ENCODE data around the gene UNC93B1. TPM values are rescaled to one million over a fixed set of nuclear protein-coding genes. Genes with fewer than 3 reads are reported as not detected.

UNC93B1 gene
- total RNA-seq, 1 donor from 2014 or later, result 26.0 TPM

DNA sequence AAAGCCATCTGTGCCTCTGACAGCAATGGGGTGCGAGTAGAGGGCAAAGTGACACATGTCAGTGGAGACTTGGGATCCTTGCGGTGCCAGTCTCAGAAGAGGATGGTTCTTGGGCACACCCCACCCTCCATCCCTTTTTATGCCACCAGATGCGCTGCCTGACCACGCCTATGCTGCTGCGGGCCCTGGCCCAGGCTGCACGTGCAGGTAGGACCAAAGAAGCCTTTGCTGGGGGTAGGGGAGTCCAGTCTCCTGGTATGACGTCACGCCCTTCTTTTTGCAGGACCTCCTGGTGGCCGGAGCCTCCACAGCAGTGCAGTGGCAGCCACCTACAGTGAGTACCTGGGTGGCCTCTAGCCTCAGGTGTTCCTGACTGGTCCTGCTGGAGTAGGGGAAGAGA, 28.1 kb upstream of the UNC93B1 start:
- Mint-ChIP-seq H3K27me3 (ENCODE audit: unreplicated experiment) (no peaks in the 10 kb centered on the region), H3K36me3 (ENCODE audit: unreplicated experiment) (peaks cover 2% of the 10 kb centered on the region), H3K4me1 (ENCODE audit: unreplicated experiment) (peaks cover 42% of the 10 kb centered on the region), H3K9me3 (ENCODE audit: unreplicated experiment) (no peaks in the 10 kb centered on the region), H3K4me3 (ENCODE audit: unreplicated experiment) (peak overlapping the region; percentile 95), H3K27ac (ENCODE audit: unreplicated experiment) (no peak overlapping the region)
- TF ChIP-seq, protein P1, sequence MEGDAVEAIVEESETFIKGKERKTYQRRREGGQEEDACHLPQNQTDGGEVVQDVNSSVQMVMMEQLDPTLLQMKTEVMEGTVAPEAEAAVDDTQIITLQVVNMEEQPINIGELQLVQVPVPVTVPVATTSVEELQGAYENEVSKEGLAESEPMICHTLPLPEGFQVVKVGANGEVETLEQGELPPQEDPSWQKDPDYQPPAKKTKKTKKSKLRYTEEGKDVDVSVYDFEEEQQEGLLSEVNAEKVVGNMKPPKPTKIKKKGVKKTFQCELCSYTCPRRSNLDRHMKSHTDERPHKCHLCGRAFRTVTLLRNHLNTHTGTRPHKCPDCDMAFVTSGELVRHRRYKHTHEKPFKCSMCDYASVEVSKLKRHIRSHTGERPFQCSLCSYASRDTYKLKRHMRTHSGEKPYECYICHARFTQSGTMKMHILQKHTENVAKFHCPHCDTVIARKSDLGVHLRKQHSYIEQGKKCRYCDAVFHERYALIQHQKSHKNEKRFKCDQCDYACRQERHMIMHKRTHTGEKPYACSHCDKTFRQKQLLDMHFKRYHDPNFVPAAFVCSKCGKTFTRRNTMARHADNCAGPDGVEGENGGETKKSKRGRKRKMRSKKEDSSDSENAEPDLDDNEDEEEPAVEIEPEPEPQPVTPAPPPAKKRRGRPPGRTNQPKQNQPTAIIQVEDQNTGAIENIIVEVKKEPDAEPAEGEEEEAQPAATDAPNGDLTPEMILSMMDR (IDR thresholded peaks at IDR 0.05), result no peak
- DNase-seq (ENCODE audit: extremely low spot score, unreplicated experiment), result no peak

DNA sequence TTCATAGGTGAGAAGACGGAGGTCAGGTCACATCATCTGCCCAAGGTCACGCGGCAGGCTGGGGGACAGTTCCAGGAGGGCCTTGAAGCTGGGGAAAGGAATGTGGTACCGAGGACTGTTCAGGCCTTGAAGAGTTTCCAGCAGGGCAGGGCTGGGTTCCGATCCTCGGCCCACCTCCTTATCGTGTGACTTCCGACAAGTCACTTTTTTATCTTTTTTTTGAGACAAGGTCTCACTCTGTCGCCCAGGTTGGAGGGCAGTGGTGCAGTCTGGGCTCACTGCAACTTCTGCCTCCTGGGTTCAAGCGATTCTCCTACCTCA, 27.2 kb upstream of the UNC93B1 start:
- Mint-ChIP-seq H3K9me3 (ENCODE audit: unreplicated experiment) (no peaks in the 10 kb centered on the region), H3K4me1 (ENCODE audit: unreplicated experiment) (peaks cover 50% of the 10 kb centered on the region), H3K27me3 (ENCODE audit: unreplicated experiment) (no peaks in the 10 kb centered on the region), H3K4me3 (ENCODE audit: unreplicated experiment) (peak overlapping the region; percentile 95), H3K27ac (ENCODE audit: unreplicated experiment) (peak overlapping the region; percentile 83), H3K36me3 (ENCODE audit: unreplicated experiment) (no peaks in the 10 kb centered on the region)
- TF ChIP-seq, protein P1 (IDR thresholded peaks at IDR 0.05), result no peak
- DNase-seq (ENCODE audit: extremely low spot score, unreplicated experiment), result no peak

DNA sequence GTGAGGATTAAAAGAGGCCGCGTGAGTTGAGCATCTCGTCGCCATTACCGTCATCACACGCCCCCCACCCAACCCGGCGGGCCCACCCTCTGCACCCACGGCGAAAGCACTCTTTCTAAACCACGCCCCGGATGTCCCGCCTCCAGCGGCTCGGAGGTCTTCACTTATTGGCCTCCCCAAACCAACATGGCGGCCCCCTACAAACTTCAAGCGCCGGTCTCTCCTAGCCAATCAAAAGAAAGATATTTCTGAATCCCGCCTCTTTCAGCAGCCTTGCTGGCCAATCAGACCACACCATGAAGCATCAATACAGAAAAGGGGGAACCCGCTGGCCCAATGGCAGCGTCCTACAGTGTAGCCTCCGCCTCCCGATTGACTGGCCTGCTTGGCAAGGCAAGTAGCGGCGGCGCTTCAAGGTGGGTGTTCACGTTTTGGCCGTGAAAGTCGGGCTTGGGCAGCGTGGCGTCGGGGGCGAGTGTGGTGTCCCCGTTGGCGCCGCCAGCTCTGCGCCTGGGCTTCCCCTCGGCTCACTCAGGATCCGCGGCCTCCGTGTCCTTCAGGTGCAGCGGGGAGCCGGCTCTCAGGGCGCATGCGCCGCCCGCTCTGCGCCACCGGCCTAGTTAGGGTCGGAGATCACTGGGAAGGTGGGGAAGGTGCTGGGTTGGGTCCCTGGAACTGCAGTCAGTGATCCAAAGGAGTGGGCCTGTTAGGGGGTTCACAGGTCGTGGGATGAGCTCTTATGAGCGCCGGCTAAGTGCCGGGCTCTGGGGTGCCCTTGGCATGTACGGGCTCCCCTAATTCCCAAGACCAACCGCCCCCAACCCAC, 26.6 kb upstream of the UNC93B1 start, which contains the start of gene NDUFS8:
Gene NDUFS8 (plus strand): TSS at position 364 of the 826 bp plus-strand sequence. CDS start 1,471 bp downstream, outside the sequence.
- H3K27ac Mint-ChIP-seq (ENCODE audit: unreplicated experiment), result peak within 1 kb of the TSS; percentile 96
- peaks cover 52% of the 10 kb centered on the region for H3K4me1 Mint-ChIP-seq (ENCODE audit: unreplicated experiment)
- peak; percentile 97 for DNase-seq (ENCODE audit: extremely low spot score, unreplicated experiment)
- peak within 1 kb of the TSS; percentile 95 for H3K4me3 Mint-ChIP-seq (ENCODE audit: unreplicated experiment)
- H3K9me3 Mint-ChIP-seq (ENCODE audit: unreplicated experiment), result no peaks in the 10 kb centered on the region
- TF ChIP-seq, protein P1 (IDR thresholded peaks at IDR 0.05), result no peak
- H3K36me3 Mint-ChIP-seq (ENCODE audit: unreplicated experiment), result peaks cover 3% of the 10 kb centered on the region
- H3K27me3 Mint-ChIP-seq (ENCODE audit: unreplicated experiment), result no peaks in the 10 kb centered on the region

DNA sequence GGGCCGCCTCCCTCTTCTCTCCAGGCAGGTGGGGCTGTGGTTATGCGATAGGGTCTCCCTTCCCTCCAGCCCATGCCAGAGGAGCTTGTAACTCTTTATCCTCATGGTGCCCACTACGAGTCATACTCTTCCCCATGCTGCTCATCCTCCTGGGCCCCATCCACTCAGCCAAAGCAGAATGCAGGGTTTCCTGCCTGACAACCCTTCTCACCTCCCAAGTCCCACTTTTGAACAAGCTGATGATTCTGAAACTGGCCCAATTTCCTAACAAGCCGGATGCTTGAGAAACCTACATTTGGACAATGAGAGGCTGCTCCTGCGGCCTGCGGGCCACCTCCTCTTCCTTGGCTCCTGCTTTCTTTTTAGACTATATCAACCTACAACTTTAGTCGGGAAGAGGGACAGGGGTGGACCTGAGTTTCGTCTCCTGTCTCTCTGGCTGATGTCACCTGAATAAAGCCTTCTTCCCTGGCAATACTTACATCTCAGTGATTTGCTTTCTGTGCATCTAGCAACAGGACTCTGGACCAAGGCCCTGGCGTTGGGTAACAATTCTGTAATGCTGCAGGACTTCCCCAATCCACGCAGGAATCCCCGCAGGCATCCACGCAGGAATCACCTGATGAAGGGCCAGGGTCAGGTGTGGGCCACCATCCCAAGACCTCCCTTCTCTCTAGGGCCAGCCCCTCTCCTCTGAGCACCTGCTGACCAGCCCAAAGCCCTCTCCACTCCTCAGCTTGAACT, 25.1 kb upstream of the UNC93B1 start:
- peaks cover 5% of the 10 kb centered on the region for H3K9me3 Mint-ChIP-seq (ENCODE audit: unreplicated experiment)
- TF ChIP-seq, protein P1 (IDR thresholded peaks at IDR 0.05), result no peak
- peaks cover 52% of the 10 kb centered on the region for H3K4me1 Mint-ChIP-seq (ENCODE audit: unreplicated experiment)

DNA sequence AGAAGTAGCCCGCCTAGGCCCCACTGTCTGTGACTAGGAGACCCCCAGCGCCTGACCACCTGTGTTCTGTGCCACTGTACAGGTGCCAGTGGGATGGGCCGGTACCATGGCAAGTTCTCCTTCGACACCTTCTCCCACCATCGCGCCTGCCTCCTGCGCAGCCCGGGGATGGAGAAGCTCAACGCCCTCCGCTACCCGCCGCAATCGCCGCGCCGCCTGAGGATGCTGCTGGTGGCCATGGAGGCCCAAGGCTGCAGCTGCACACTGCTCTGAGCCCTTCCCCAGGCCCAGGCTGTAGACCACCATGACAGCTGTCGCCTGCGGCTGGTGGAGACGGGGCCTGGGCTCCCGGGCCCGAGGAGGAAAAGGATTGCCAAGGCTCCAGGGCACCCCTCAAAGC, 23.8 kb upstream of the UNC93B1 start:
- no peaks in the 10 kb centered on the region for H3K27me3 Mint-ChIP-seq (ENCODE audit: unreplicated experiment)
- H3K4me3 Mint-ChIP-seq (ENCODE audit: unreplicated experiment), result no peak overlapping the region
- peaks cover 52% of the 10 kb centered on the region for H3K4me1 Mint-ChIP-seq (ENCODE audit: unreplicated experiment)
- no peak for DNase-seq (ENCODE audit: extremely low spot score, unreplicated experiment)
- peaks cover 5% of the 10 kb centered on the region for H3K9me3 Mint-ChIP-seq (ENCODE audit: unreplicated experiment)
- peaks cover 8% of the 10 kb centered on the region for H3K36me3 Mint-ChIP-seq (ENCODE audit: unreplicated experiment)
- peak overlapping the region; percentile 96 for H3K27ac Mint-ChIP-seq (ENCODE audit: unreplicated experiment)
- TF ChIP-seq, protein P1 (IDR thresholded peaks at IDR 0.05), result no peak

More for the DNA sequence above, 25.1 kb upstream of the UNC93B1 start:
- peak overlapping the region; percentile 96 for H3K27ac Mint-ChIP-seq (ENCODE audit: unreplicated experiment)
- no peaks in the 10 kb centered on the region for H3K27me3 Mint-ChIP-seq (ENCODE audit: unreplicated experiment)
- DNase-seq (ENCODE audit: extremely low spot score, unreplicated experiment), result no peak
- peak overlapping the region; percentile 95 for H3K4me3 Mint-ChIP-seq (ENCODE audit: unreplicated experiment)
- peaks cover 8% of the 10 kb centered on the region for H3K36me3 Mint-ChIP-seq (ENCODE audit: unreplicated experiment)

Data from osteocyte (in vitro differentiated cells).